K562 (cell line): ENCODE data around the gene TRIM14. TPM values are rescaled to one million over a fixed set of nuclear protein-coding genes. Genes with fewer than 3 reads are reported as not detected.

Source experiments
- ATAC-seq: fragments of 200-7000 bp; cut with Tn5 transposase; 3 replicates; pipeline ENCODE4 v1.9.1; 2020; ENCODE audit warnings: moderate library complexity
- BruUV-seq: library from RNA; stranded (reverse); fragments of 400-500 nt; replicated peaks from 2 replicates; lab custom pipeline; 2021; lab: Mats Ljungman, UMichigan
- CTCF ChIA-PET: fragments of 300-600 bp; formaldehyde crosslinking; extraction: SDS; loops from one replicate; lab custom pipeline; 2021; ENCODE audit warnings: low intra/inter-chr PET ratio; lab: Yijun Ruan, JAX
- POLR2A ChIA-PET: fragments of 300-600, 350-650 bp; sonication (Branson Sonifier 250); formaldehyde crosslinking; extraction: SDS; loops from one replicate; lab custom pipeline; 2021; ENCODE audit warnings: antibody characterized with exemption, inconsistent platforms; lab: Yijun Ruan, JAX
- DNase-seq, 4 experiments: peaks; one replicate each; pipeline versions ENCODE4 v3.0.0 to v3.0.0-alpha.2; 2011 to 2018; ENCODE audit warnings: low spot score in 3 of 4, mixed read lengths in 3 of 4; ENCODE audit errors: extremely low read depth in 1 of 4
- FAIRE-seq: peaks from 2 replicates; lab custom pipeline; 2011; peaks lifted over from hg19 to GRCh38; lab: Jason Lieb, UNC
- H2AFZ ChIP-seq: 2 replicates; pipeline ENCODE4 v1.6.0; 2011; ENCODE audit warnings: low read depth, low read length, control low read depth, inconsistent platforms
- H3K27ac ChIP-seq: fragments of 200-600 bp; 3 replicates; pipeline ENCODE4 v1.8.0; 2011; ENCODE audit warnings: low read depth, mild to moderate bottlenecking, control low read depth, inconsistent platforms, low read length, moderate library complexity, mixed read lengths; ENCODE audit errors: extremely low read depth
- H3K27me3 ChIP-seq, 2 experiments: fragments of 300-600 bp in 1 of 2; 2 replicates in 1 of 2; 3 replicates in 1 of 2; pipeline versions ENCODE4 v1.6.0 to v1.8.0; 2011; ENCODE audit warnings: inconsistent platforms in 2 of 2, low read length in 2 of 2, mild to moderate bottlenecking in 1 of 2, mixed read lengths in 1 of 2, moderate library complexity in 1 of 2; ENCODE audit not compliant: control insufficient read depth in 2 of 2, insufficient read depth in 2 of 2
- H3K36me3 ChIP-seq: fragments of 300-600 bp; 3 replicates; pipeline ENCODE4 v1.8.0; 2011; ENCODE audit warnings: mild to moderate bottlenecking, low read length, inconsistent platforms; ENCODE audit not compliant: control insufficient read depth, insufficient read depth
- H3K4me1 ChIP-seq, 2 experiments: fragments of 200-600 bp in 1 of 2; replicated peaks in 1 of 2; 2 replicates in 1 of 2; 3 replicates in 1 of 2; pipeline versions ENCODE4 v1.5.1 to v1.8.0; 2011; ENCODE audit warnings: inconsistent platforms in 2 of 2, low read length in 2 of 2, mild to moderate bottlenecking in 1 of 2, mixed read lengths in 1 of 2, moderate library complexity in 1 of 2; ENCODE audit not compliant: control insufficient read depth in 2 of 2, insufficient read depth in 2 of 2
- H3K4me2 ChIP-seq: 2 replicates; pipeline ENCODE4 v1.6.1; 2011; ENCODE audit warnings: low read length, control low read depth, inconsistent platforms, mixed read lengths; ENCODE audit not compliant: insufficient read depth
- H3K4me3 ChIP-seq: fragments of 200-600 bp; sonication (generic), shearing (Covaris generic); 2 replicates; pipeline ENCODE4 v1.5.1; 2016; ENCODE audit warnings: control low read depth, inconsistent platforms
- H3K79me2 ChIP-seq: fragments of 200-600 bp; 3 replicates; pipeline ENCODE4 v1.8.0; 2011; ENCODE audit warnings: low read length, inconsistent platforms; ENCODE audit not compliant: control insufficient read depth, insufficient read depth
- H3K9ac ChIP-seq, 2 experiments: 2 replicates each; pipeline versions ENCODE4 v1.6.0 to v1.6.1; 2011; ENCODE audit warnings: low read depth in 2 of 2, low read length in 2 of 2, control low read depth in 1 of 2, inconsistent platforms in 1 of 2, mild to moderate bottlenecking in 1 of 2, mixed read lengths in 1 of 2; ENCODE audit not compliant: insufficient read depth in 1 of 2
- H3K9me1 ChIP-seq: one replicate; pipeline ENCODE4 v1.6.0; 2011; ENCODE audit warnings: inconsistent platforms, mild to moderate bottlenecking, low read length, moderate library complexity; ENCODE audit not compliant: control insufficient read depth, insufficient read depth
- H3K9me3 ChIP-seq: replicated peaks from 2 replicates; pipeline ENCODE4 v1.5.1; 2011; ENCODE audit warnings: low read depth, low read length, inconsistent platforms; ENCODE audit not compliant: control insufficient read depth, insufficient read depth
- H4K20me1 ChIP-seq: replicated peaks from 2 replicates; pipeline ENCODE4 v1.6.1; 2011; ENCODE audit warnings: low read length, inconsistent platforms, mixed read lengths; ENCODE audit not compliant: control insufficient read depth, insufficient read depth
- C11orf30 ChIP-seq: fragments of 450-650 bp; IDR thresholded peaks from 2 replicates; pipeline ENCODE4 v1.6.1; 2016; ENCODE audit warnings: low read depth, mild to moderate bottlenecking
- CEBPB ChIP-seq: fragments of 450-650 bp; IDR thresholded peaks from 2 replicates; pipeline ENCODE4 v1.6.1; 2016; ENCODE audit warnings: missing genetic modification characterization, missing compliant biosample characterization
- ESRRB ChIP-seq: fragments of 250-450 bp; sonication (Bioruptor Pico); IDR thresholded peaks from 2 replicates; pipeline ENCODE4 v1.5.0; 2020; ENCODE audit warnings: mild to moderate bottlenecking, moderate library complexity, borderline replicate concordance
- FOXA3 ChIP-seq, 2 experiments: fragments of 450-650 bp in 1 of 2; sonication (generic) in 1 of 2; formaldehyde crosslinking; IDR thresholded peaks in 1 of 2; conservative IDR thresholded peaks in 1 of 2; 2 replicates each; pipeline versions ENCODE4 v1.4.0 to v1.8.0; 2020 to 2022; ENCODE audit warnings: mild to moderate bottlenecking in 2 of 2, missing genetic modification reagents in 1 of 2
- HSF4 ChIP-seq: fragments of 250-450 bp; sonication (Bioruptor Pico); IDR thresholded peaks from 2 replicates; pipeline ENCODE4 v2.1.2; 2022; ENCODE audit warnings: mild to moderate bottlenecking, moderate library complexity, borderline replicate concordance
- NR2C2 ChIP-seq, 2 experiments: fragments of 200-800 bp in 1 of 2; sonication (Bioruptor generic) in 1 of 2; sonication (generic) in 1 of 2; formaldehyde crosslinking in 1 of 2; IDR thresholded peaks; 2 replicates each; pipeline versions ENCODE4 v1.6.1 to v1.8.0; 2016 to 2022; ENCODE audit warnings: mild to moderate bottlenecking in 1 of 2, missing compliant biosample characterization in 1 of 2, missing genetic modification characterization in 1 of 2, missing genetic modification reagents in 1 of 2
- POLR2G ChIP-seq: fragments of 200-400 bp; formaldehyde crosslinking; IDR thresholded peaks from 2 replicates; pipeline ENCODE4 v1.6.1; 2017; ENCODE audit warnings: low read depth, mild to moderate bottlenecking, antibody characterized with exemption, low read length, moderate library complexity
- ZNF41 ChIP-seq: fragments of 250-450 bp; sonication (Bioruptor Pico); conservative IDR thresholded peaks from 2 replicates; pipeline ENCODE4 v1.4.0; 2020; ENCODE audit warnings: mild to moderate bottlenecking
- ZZZ3 ChIP-seq: fragments of 450-650 bp; IDR thresholded peaks from 2 replicates; pipeline ENCODE4 v1.6.1; 2016; ENCODE audit warnings: antibody characterized with exemption, mild to moderate bottlenecking, moderate library complexity
- WGBS: fragments of 100-300 bp; shearing (Covaris generic); methylation state at CpG from one replicate; pipeline ENCODE4 v1.1.6; 2016; ENCODE audit warnings: low coverage, mixed read lengths; ENCODE audit not compliant: insufficient coverage; ENCODE audit errors: missing lambda C conversion rate; 5-methylcytosine and 5-hydroxymethylcytosine counted together
- in situ Hi-C: fragments of 300-500 bp; cut with MboI; formaldehyde crosslinking; loops from 4 replicates; pipeline ENCODE4 v1.15.0; 2018; ENCODE audit warnings: inconsistent platforms, mixed read lengths
- intact Hi-C: fragments of 100-400 bp; cut with micrococcal nuclease; formaldehyde crosslinking; loops from 2 replicates; pipeline ENCODE4 v1.14.2; 2022
- polyA plus RNA-seq, 8 experiments: library from polyadenylated mRNA; depleted of rRNA in 4 of 8; stranded (reverse) in 5 of 8; unstranded in 3 of 8; fragments of >200 nt; fragmentation: Nextera tagmentation in 2 of 8; fragmentation: Illumina TruSeq in 1 of 8; extraction: Ambion mirVana in 2 of 8; extraction: Trizol in 1 of 8; gene quantifications; 2 replicates each; pipeline versions ENCODE4 v1.2.1 to v1.2.3, GENCODE V29; 2011 to 2014; ENCODE audit warnings: inconsistent platforms in 1 of 8, missing spikeins in 1 of 8
- total RNA-seq, 7 experiments: library from RNA; depleted of rRNA in 6 of 7; stranded (reverse); fragments of >200 nt in 6 of 7; fragmentation: Illumina TruSeq in 2 of 7; extraction: Trizol in 2 of 7; gene quantifications; 2 replicates each; pipeline versions ENCODE4 v1.2.1 to v1.2.3, GENCODE V29; 2011 to 2021; ENCODE audit warnings: low replicate concordance in 1 of 7
- TF ChIP-seq, protein P1 (sequence below): fragments of 250-450 bp; sonication (Bioruptor Pico); IDR thresholded peaks from 2 replicates; pipeline ENCODE4 v1.8.0; 2022; ENCODE audit warnings: moderate library complexity, mild to moderate bottlenecking, inconsistent platforms

The TRIM14 gene
- total and polyA plus RNA-seq, 9 of the 15 experiments (the other 6 are each of a cell fraction or from before 2014, with no cell fraction given) = 7.6 to 41.0 (median 17.9) TPM

- DNase-seq (no peak), FAIRE-seq (no peak), ATAC-seq (no peak)
- no TSS peak for BruUV-seq
- Histone ChIP-seq H3K4me1 (peaks cover 3 to 6% of the 10 kb centered on the region in 2 experiments; a peak in 4 of 5 replicates), H3K4me2 (no peak overlapping the region), H3K79me2 (peaks cover 4% of the 10 kb centered on the region), H3K27ac (no peak overlapping the region), H3K9ac (no peak overlapping the region), H3K9me3 (no peaks in the 10 kb centered on the region), H4K20me1 (no peaks in the 10 kb centered on the region), H3K36me3 (peaks cover 92% of the 10 kb centered on the region), H3K4me3 (no peak overlapping the region), H3K9me1 (no peaks in the 10 kb centered on the region), H2AFZ (no peak overlapping the region), H3K27me3 (no peaks in the 10 kb centered on the region)
- WGBS = 93% methylated on average over 12 of the region's 12 CpGs
- intact Hi-C loops (no loop called here), in situ Hi-C loops (no loop called here)
- ChIA-PET CTCF (no interaction called here), POLR2A (interaction anchor here (0.6 to 1.3 kb wide), 4 partner anchors 9 to 158 kb away, joined by 3 to 6 read pairs (median 4); no protein-coding TSS in a partner anchor)
- no peak for TF ChIP-seq HSF4
- no peak for TF ChIP-seq ZZZ3
- no peak for TF ChIP-seq FOXA3 (CRISPR knock-in tag; conservative IDR thresholded peaks at IDR 0.05 in 1 of 2, IDR thresholded peaks at IDR 0.05 in 1 of 2)
- TF ChIP-seq ESRRB = no peak
- peak; percentile 46; the same call in 1 of the 2 replicates for TF ChIP-seq POLR2G
- TF ChIP-seq, all 486 proteins: peak for 1
Observed at GRCh38 chr9:98080780-98081179, 38.2 kb downstream of the TRIM14 start.

DNA sequence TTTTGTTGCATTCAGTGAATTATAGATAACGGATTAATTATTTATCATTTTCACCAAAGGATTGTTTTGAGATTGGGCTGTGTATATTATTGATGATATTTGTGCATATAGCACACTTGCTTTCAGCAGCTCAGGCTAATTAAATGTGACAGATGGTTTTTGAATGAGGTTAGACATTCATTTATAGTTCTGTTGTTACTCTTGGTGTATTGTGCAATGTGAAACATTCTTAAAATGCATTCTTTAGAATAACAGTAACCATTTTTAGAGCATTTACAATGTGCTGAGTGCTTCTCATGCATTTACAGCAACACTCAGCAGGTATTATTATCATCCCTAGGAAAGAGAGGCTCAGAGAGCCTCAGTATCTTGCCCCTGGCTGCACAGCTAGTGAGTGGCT, 38.7 kb downstream of the TRIM14 start:
- in situ Hi-C loops = no loop called here
- H3K79me2 ChIP-seq = peaks cover 9% of the 10 kb centered on the region
- ChIA-PET POLR2A (interaction anchor here (0.6 to 1.3 kb wide), 5 partner anchors 8 to 158 kb away, joined by 3 to 6 read pairs (median 4); no protein-coding TSS in a partner anchor), CTCF (no interaction called here)
- H3K4me3 ChIP-seq = no peak overlapping the region
- no TSS peak for BruUV-seq
- no peak overlapping the region for H3K9ac ChIP-seq
- no peak for ATAC-seq
- H3K27me3 ChIP-seq = no peaks in the 10 kb centered on the region
- intact Hi-C loops = no loop called here
- H3K4me1 ChIP-seq = peaks cover 3 to 6% of the 10 kb centered on the region in 2 experiments; a peak in 4 of 5 replicates
- DNase-seq = no peak
- H3K9me1 ChIP-seq = no peaks in the 10 kb centered on the region
- no peak overlapping the region for H2AFZ ChIP-seq
- no peaks in the 10 kb centered on the region for H4K20me1 ChIP-seq
- peaks cover 92% of the 10 kb centered on the region for H3K36me3 ChIP-seq
- TF ChIP-seq NR2C2 (CRISPR knock-in tag; IDR thresholded peaks at IDR 0.05) (no peak), NR2C2 (tag; IDR thresholded peaks at IDR 0.05) (no peak), CEBPB (peak; percentile 52; the same call in 1 of the 2 replicates), POLR2G (0 out of 2 replicates have a peak, but pooled peaks have one; percentile 5), ZNF41 (CRISPR knock-in tag) (no peak), C11orf30 (no peak)
- TF ChIP-seq, protein P1, sequence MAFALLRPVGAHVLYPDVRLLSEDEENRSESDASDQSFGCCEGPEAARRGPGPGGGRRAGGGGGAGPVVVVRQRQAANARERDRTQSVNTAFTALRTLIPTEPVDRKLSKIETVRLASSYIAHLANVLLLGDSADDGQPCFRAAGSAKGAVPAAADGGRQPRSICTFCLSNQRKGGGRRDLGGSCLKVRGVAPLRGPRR (CRISPR knock-in tag) = no peak
- no peak overlapping the region for H3K27ac ChIP-seq
- H3K9me3 ChIP-seq = no peaks in the 10 kb centered on the region
- WGBS = 95% methylated on average over 1 of the region's 1 CpG
- no peak for FAIRE-seq
- H3K4me2 ChIP-seq = no peak overlapping the region
